ENCODE results near the gene EPHB2.
A peak's percentile ranks its signal among the peaks of the same experiment; 100 is the strongest.

Gene EPHB2

GRCh38 chr1:22892789-22893188, 182.2 kb downstream of the EPHB2 start:
- DNase-seq: peak; percentile 21

- no peak for DNase-seq
Observed at GRCh38 chr1:22893292-22893691, 182.7 kb downstream of the EPHB2 start.

- no peak for DNase-seq
Observed at GRCh38 chr1:22895357-22895756, 184.7 kb downstream of the EPHB2 start.

GRCh38 chr1:22896184-22896583, 185.5 kb downstream of the EPHB2 start:
- DNase-seq: no peak

- DNase-seq: no peak
Observed at GRCh38 chr1:22900451-22900850, 189.8 kb downstream of the EPHB2 start.

- DNase-seq: no peak
Observed at GRCh38 chr1:22903113-22903512, 192.5 kb downstream of the EPHB2 start.

- no peak for DNase-seq
Observed at GRCh38 chr1:22906968-22907367, 196.3 kb downstream of the EPHB2 start.

- no peak for DNase-seq
Observed at GRCh38 chr1:22907528-22907927, 196.9 kb downstream of the EPHB2 start.

GRCh38 chr1:22908880-22909426, 198.3 kb downstream of the EPHB2 start:
- DNase-seq: no peak

GRCh38 chr1:22910286-22910685, 199.6 kb downstream of the EPHB2 start:
- no peak for DNase-seq

GRCh38 chr1:22910986-22911651, 200.5 kb downstream of the EPHB2 start:
- DNase-seq: no peak

GRCh38 chr1:22912311-22912710, 201.7 kb downstream of the EPHB2 start:
- no peak for DNase-seq

GRCh38 chr1:22913421-22914141, 202.9 kb downstream of the EPHB2 start:
- no peak for DNase-seq

- DNase-seq: no peak
Observed at GRCh38 chr1:22914156-22914555, 203.5 kb downstream of the EPHB2 start.

GRCh38 chr1:22914633-22915217, 204.1 kb downstream of the EPHB2 start:
- DNase-seq: no peak

GRCh38 chr1:22915231-22915630, 204.6 kb downstream of the EPHB2 start:
- DNase-seq: no peak

- DNase-seq: no peak
Observed at GRCh38 chr1:22915816-22916470, 205.3 kb downstream of the EPHB2 start.

- DNase-seq: peak; percentile 0
Observed at GRCh38 chr1:22916471-22916820, 205.8 kb downstream of the EPHB2 start.

GRCh38 chr1:22917989-22918388, 207.3 kb downstream of the EPHB2 start:
- no peak for DNase-seq

GRCh38 chr1:22918644-22919043, 208.0 kb downstream of the EPHB2 start:
- DNase-seq: no peak

- DNase-seq: no peak
Observed at GRCh38 chr1:22919341-22920025, 208.8 kb downstream of the EPHB2 start.

- no peak for DNase-seq
Observed at GRCh38 chr1:22920026-22920733, 209.5 kb downstream of the EPHB2 start.
